Esophagus squamous epithelium (tissue), 5 donors: Measurements from ENCODE around the gene OLFML2A. TPM values are rescaled to one million over a fixed set of nuclear protein-coding genes. Genes with fewer than 3 reads are reported as not detected.

Experiments used
- DNase-seq: peaks from one replicate; lab custom pipeline; 2025; lab: John Stamatoyannopoulos, UW
- H3K27ac ChIP-seq, 4 donors: fragments of 200-600 bp; sonication (generic); one replicate each; pipeline ENCODE4 v1.5.1; 2016 to 2019; ENCODE audit warnings: mild to moderate bottlenecking in 1 of 4
- H3K27me3 ChIP-seq, 4 donors: fragments of 200-600 bp; sonication (generic); 1 replicate in 3 of 4; 2 replicates in 1 of 4; pipeline versions ENCODE4 v1.5.1 to v1.6.0; 2017 to 2021; ENCODE audit warnings: antibody characterized with exemption in 1 of 4
- H3K36me3 ChIP-seq, 3 donors: fragments of 200-600 bp; sonication (generic); one replicate each; pipeline ENCODE4 v1.5.1; 2016 to 2019
- H3K4me1 ChIP-seq, 3 donors: fragments of 200-600 bp; sonication (generic); one replicate each; pipeline ENCODE4 v1.5.1; 2017 to 2019
- H3K4me3 ChIP-seq, 4 donors: fragments of 200-600 bp; sonication (generic); 1 replicate in 3 of 4; 2 replicates in 1 of 4; pipeline ENCODE4 v1.5.1; 2016 to 2019; ENCODE audit warnings: mild to moderate bottlenecking in 2 of 4, moderate library complexity in 1 of 4
- H3K9me3 ChIP-seq, 3 donors: fragments of 200-600 bp; sonication (generic); one replicate each; pipeline ENCODE4 v1.5.1; 2016 to 2019
- POLR2A ChIP-seq, 4 donors: fragments of 450-650 bp; IDR thresholded peaks; one replicate each; pipeline ENCODE4 v1.6.1; 2017; ENCODE audit warnings: antibody characterized with exemption in 4 of 4, mild to moderate bottlenecking in 4 of 4, moderate library complexity in 3 of 4
- WGBS, 2 donors: methylation state at CpG; one replicate each; pipeline ENCODE4 v1.1.5; 2018; 5-methylcytosine and 5-hydroxymethylcytosine counted together
- intact Hi-C: fragments of 100-400 bp; cut with DNase I; formaldehyde crosslinking; loops from one replicate; pipeline ENCODE4 v1.15.0; 2022
- total RNA-seq, 4 donors: library from RNA; depleted of rRNA; stranded (reverse); fragments of >200 nt; gene quantifications; one replicate each; pipeline ENCODE4 v1.1.0, GENCODE V29; 2016
- TF ChIP-seq, protein P1 (sequence below), 6 experiments: fragments of 450-650 bp in 4 of 6; fragments of 200-600 bp in 2 of 6; sonication (generic) in 2 of 6; IDR thresholded peaks; one replicate each; pipeline ENCODE4 v1.5.1; 2016 to 2019; ENCODE audit warnings: antibody characterized with exemption in 6 of 6, mild to moderate bottlenecking in 4 of 6, moderate library complexity in 4 of 6
- donor health status: DM: yes; HTN: yes; CAD: no.

Gene OLFML2A
- total RNA-seq, 4 donors from 2014 or later, result 9.0 to 21.7 (median 13.6) TPM

DNA sequence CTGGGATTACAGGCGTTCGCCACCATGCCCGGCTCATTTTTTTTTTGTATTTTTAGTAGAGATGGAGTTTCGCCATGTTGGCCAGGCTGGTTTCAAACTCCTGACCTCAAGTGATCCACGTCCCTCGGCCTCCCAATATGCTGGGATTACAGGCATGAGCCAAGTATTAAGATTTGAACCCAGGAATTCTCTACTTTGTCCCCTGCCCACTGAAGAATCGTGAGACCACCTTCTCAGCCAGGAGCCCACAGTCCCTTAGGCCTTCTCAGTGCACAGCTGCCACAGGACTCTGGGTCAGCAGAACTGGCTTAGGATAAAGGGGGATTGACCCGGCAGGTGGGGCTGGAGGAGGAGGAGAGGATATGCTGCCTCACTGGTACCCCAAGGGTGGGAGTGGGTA is 13.4 kb downstream of the OLFML2A start:
- Histone ChIP-seq H3K9me3 (no peaks in the 10 kb centered on the region), H3K4me3 (no peak overlapping the region), H3K27me3 (no peaks in the 10 kb centered on the region), H3K27ac (no peak overlapping the region), H3K36me3 (peaks cover 0 to 13% (median 0%) of the 10 kb centered on the region in 3 donors), H3K4me1 (peaks cover 8 to 24% (median 11%) of the 10 kb centered on the region in 3 donors)
- TF ChIP-seq, protein P1, sequence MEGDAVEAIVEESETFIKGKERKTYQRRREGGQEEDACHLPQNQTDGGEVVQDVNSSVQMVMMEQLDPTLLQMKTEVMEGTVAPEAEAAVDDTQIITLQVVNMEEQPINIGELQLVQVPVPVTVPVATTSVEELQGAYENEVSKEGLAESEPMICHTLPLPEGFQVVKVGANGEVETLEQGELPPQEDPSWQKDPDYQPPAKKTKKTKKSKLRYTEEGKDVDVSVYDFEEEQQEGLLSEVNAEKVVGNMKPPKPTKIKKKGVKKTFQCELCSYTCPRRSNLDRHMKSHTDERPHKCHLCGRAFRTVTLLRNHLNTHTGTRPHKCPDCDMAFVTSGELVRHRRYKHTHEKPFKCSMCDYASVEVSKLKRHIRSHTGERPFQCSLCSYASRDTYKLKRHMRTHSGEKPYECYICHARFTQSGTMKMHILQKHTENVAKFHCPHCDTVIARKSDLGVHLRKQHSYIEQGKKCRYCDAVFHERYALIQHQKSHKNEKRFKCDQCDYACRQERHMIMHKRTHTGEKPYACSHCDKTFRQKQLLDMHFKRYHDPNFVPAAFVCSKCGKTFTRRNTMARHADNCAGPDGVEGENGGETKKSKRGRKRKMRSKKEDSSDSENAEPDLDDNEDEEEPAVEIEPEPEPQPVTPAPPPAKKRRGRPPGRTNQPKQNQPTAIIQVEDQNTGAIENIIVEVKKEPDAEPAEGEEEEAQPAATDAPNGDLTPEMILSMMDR (IDR thresholded peaks at IDR 0.05), result no peak
- no peak for TF ChIP-seq POLR2A (IDR thresholded peaks at IDR 0.05)
- WGBS, 2 donors, result 80 to 93% methylated on average over 7 to 8 of the region's 8 CpGs
- intact Hi-C loops, result no loop called here
- no peak for DNase-seq

DNA sequence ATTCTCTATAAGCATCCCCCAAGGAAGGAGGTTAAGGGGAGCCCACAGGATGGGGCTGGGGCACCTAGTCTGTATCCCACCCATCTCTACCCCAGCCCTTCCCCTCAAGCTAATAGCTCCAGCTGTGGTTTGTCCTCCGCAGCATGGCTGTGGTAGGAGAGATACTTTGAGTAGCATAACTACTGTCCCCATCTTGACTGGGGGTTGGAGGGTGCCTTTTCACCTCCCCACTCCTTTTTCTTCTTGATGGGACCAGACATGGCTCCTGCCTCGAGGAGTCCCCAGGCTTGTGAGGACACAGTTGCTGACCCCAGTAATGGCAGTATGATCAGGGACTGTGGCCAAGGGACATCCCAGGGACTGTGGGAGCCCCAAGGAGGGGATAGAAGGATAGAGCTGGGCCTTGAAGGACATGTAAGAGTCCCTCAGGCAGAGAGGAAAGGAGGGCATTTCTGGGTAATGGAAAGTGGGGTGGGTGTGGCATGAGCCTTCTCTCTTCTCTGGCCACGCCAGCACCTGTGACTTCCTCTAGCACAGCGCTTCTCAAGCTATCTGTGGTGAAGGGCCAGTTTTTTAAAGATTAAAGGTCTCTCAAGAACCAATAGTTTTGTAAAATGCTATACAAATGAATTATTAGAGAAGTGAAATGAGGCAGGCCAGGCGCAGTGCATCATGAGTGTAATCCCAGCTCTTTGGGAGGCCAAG is 14.0 kb downstream of the OLFML2A start:
- no peaks in the 10 kb centered on the region for H3K9me3 ChIP-seq
- peaks cover 8 to 30% (median 11%) of the 10 kb centered on the region in 3 donors for H3K4me1 ChIP-seq
- no peaks in the 10 kb centered on the region for H3K27me3 ChIP-seq
- DNase-seq, result no peak
- intact Hi-C loops, result no loop called here
- H3K4me3 ChIP-seq, result no peak overlapping the region
- TF ChIP-seq, protein P1 (IDR thresholded peaks at IDR 0.05), result no peak
- no peak for TF ChIP-seq POLR2A (IDR thresholded peaks at IDR 0.05)
- H3K36me3 ChIP-seq, result peaks cover 0 to 13% (median 0%) of the 10 kb centered on the region in 3 donors
- WGBS, 2 donors, result 87 to 88% methylated on average over 5 of the region's 5 CpGs
- no peak overlapping the region for H3K27ac ChIP-seq

DNA sequence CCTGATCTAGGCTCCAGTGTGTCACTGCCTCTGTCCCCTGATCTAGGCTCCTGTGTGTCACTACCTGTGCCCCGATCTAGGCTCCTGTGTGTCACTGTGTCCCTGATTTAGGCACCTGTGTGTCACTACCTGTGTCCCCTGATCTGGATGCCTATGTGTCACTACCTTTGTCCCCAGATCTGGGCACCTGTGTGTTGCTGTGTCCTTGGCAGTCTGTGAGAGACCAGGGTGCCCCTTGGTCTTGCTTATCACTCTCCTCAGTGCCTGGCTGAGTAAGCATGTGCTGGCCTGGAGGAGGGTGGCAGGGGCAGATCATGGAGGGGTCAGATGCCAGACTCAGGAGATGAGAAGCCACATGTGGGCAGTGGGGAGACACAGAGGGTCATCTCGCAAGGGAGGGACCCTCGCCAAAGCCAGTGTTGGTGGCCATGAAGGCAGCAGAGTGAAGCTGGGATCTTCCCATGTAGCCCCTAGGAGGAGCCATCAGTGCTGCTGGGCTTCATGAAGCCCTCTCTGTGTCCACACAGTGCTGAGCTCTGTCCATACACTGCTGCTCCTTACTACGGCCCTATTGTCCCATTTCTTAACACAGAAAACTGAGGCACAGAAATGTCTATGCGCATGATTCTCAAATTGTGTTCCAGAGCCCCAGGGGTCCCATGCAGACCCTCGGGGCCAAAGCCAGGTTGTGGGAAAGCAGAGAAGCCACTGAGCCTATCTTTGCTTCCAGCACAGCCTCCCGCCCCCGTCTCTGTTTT is 15.5 kb downstream of the OLFML2A start:
- peaks cover 8 to 45% (median 11%) of the 10 kb centered on the region in 3 donors for H3K4me1 ChIP-seq
- no peak for DNase-seq
- H3K4me3 ChIP-seq, result no peak overlapping the region
- TF ChIP-seq POLR2A (IDR thresholded peaks at IDR 0.05), result no peak
- TF ChIP-seq, protein P1 (IDR thresholded peaks at IDR 0.05), result no peak
- H3K27ac ChIP-seq, result peak overlapping the region in 3 of 4 donors; percentile 33 to 73 (median 54)
- H3K27me3 ChIP-seq, result no peaks in the 10 kb centered on the region
- H3K36me3 ChIP-seq, result peaks cover 0 to 8% (median 0%) of the 10 kb centered on the region in 3 donors
- 87 to 97% methylated on average over 3 to 6 of the region's 8 CpGs for WGBS, 2 donors
- H3K9me3 ChIP-seq, result no peaks in the 10 kb centered on the region
- intact Hi-C loops, result no loop called here

DNA sequence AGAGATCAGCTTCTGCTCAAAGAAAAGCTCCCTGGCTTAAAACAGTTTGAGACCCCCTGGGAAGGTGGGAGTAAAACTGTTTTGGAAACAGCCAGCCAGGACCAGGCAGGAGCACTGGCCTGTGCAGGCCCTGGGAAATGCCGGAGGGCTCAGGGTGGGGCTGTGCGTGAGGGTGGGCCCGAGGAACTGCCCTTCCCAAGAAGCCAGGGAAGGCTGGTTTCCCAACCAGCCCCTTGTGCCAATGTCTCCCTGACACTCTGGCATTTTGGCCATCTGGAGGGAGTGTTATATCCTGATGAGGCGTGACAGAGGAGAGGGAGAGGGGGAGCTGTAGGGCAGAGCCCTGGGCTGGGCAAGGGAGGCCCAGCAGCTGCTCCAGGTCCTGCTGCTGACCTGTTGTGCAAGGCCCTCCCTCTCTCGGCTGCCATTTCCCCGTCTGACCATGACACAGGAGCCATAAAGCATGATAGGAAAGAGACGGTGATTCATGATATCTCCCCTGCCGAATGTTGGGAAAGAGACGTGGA is 16.1 kb downstream of the OLFML2A start:
- DNase-seq, result no peak
- H3K27me3 ChIP-seq, result no peaks in the 10 kb centered on the region
- peak overlapping the region in 3 of 4 donors; percentile 33 to 73 (median 54) for H3K27ac ChIP-seq
- H3K4me3 ChIP-seq, result no peak overlapping the region
- H3K4me1 ChIP-seq, result peaks cover 8 to 52% (median 17%) of the 10 kb centered on the region in 3 donors
- H3K9me3 ChIP-seq, result no peaks in the 10 kb centered on the region
- intact Hi-C loops, result no loop called here
- TF ChIP-seq POLR2A (IDR thresholded peaks at IDR 0.05), result no peak
- TF ChIP-seq, protein P1 (IDR thresholded peaks at IDR 0.05), result no peak
- H3K36me3 ChIP-seq, result peaks cover 0 to 8% (median 0%) of the 10 kb centered on the region in 3 donors
- 49 to 53% methylated on average over 6 to 7 of the region's 9 CpGs for WGBS, 2 donors
